ENCODE data around the gene CNNM1. TPM values are rescaled to one million over a fixed set of nuclear protein-coding genes. Genes with fewer than 3 reads are reported as not detected.

CNNM1 gene
- polyA plus RNA-seq, 1 experiment: 1.3 TPM

DNA sequence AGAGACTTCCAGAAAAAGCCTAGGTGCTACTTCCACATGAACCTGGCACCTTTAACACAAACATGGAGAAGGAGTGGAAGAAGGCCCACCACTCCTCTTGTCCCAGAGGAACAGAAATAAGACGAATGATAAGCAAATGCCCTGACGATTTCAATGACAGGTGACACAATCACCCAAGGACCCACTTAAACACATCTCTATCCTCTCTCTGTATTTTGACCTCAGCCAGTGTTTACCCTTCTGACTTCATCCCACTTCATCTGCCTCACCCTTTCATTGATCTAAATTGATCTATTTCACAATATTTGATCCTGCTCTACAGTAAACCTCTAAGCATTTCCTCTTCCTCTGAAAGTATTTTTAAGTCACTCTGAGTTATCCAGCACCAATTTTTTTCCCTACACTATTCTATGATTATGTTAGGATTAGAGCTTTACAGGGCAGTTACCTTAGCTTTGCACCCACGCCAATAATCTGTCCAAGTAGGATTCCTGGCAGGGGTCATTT, 92.1 kb downstream of the CNNM1 start:
- Histone ChIP-seq H3K4me3 (ENCODE audit: low read depth, low read length) (no peak overlapping the region), H3K36me3 (ENCODE audit: control insufficient read depth, insufficient read depth, low read length) (peaks cover 5% of the 10 kb centered on the region; the same call in 1 of the 2 replicates), H3K27me3 (ENCODE audit: control insufficient read depth, insufficient read depth, low read length) (no peaks in the 10 kb centered on the region)
- ChIA-PET POLR2A (no interaction called here), CTCF (no interaction called here)
- no peak for DNase-seq (ENCODE audit: low read depth)
- TF ChIP-seq, protein P1, sequence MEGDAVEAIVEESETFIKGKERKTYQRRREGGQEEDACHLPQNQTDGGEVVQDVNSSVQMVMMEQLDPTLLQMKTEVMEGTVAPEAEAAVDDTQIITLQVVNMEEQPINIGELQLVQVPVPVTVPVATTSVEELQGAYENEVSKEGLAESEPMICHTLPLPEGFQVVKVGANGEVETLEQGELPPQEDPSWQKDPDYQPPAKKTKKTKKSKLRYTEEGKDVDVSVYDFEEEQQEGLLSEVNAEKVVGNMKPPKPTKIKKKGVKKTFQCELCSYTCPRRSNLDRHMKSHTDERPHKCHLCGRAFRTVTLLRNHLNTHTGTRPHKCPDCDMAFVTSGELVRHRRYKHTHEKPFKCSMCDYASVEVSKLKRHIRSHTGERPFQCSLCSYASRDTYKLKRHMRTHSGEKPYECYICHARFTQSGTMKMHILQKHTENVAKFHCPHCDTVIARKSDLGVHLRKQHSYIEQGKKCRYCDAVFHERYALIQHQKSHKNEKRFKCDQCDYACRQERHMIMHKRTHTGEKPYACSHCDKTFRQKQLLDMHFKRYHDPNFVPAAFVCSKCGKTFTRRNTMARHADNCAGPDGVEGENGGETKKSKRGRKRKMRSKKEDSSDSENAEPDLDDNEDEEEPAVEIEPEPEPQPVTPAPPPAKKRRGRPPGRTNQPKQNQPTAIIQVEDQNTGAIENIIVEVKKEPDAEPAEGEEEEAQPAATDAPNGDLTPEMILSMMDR (IDR thresholded peaks at IDR 0.05; ENCODE audit: insufficient read depth, low read depth, low read length): no peak

DNA sequence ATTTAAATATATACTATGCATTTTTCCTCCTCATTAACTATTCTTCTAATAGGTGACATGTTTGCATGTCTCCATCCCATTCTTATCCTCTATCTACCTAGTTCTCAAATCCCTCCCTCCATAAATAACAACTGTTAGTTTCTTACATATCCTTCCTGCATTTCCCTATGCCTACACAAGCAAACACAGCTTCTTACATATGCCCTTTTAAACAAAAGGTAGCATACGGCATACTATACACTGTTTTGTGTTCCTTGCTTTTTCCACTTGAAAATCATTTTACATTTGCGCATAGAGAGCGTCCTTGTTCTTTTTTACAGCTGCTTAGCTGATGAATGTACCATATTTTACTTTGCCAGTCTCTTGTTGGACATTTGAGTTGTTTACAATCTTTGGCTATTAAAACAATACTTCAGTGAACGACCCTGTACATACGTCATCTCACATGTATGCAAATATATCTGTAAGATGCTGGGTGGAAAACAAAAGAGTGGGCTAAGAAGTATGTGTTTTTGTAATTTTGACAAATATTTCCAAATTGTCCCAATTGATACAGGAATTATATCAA, 93.5 kb downstream of the CNNM1 start:
- Histone ChIP-seq H3K4me3 (ENCODE audit: low read depth, low read length) (no peak overlapping the region), H3K27me3 (ENCODE audit: control insufficient read depth, insufficient read depth, low read length) (no peaks in the 10 kb centered on the region), H3K36me3 (ENCODE audit: control insufficient read depth, insufficient read depth, low read length) (peaks cover 5% of the 10 kb centered on the region; the same call in 1 of the 2 replicates)
- TF ChIP-seq, protein P1 (IDR thresholded peaks at IDR 0.05; ENCODE audit: insufficient read depth, low read depth, low read length): no peak
- no peak for DNase-seq (ENCODE audit: low read depth)
- ChIA-PET POLR2A (no interaction called here), CTCF (interaction anchor here (0.7 kb wide), 1 partner anchor 57 kb away, joined by 3 read pairs; no protein-coding TSS in a partner anchor)

DNA sequence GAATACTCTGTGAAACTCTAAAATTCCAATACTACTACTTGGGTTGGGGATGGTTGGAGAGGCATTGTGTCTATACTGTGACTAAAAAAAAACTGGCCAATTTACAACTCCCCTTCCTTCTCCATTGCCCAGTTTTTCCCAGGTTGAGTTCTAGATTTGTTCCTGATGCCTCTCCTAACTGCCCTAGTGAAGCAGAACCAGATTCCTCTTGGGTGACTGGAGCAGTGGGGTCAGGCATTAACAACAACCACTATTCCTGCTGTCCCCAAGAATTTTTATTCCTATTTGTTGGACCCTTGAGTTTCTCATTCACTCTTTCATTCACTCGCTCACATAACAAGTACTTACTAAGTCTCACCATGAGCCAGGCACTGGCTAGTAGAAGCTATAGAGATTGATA, 95.5 kb downstream of the CNNM1 start:
- Histone ChIP-seq H3K36me3 (ENCODE audit: control insufficient read depth, insufficient read depth, low read length) (peaks cover 3% of the 10 kb centered on the region; the same call in 1 of the 2 replicates), H3K27me3 (ENCODE audit: control insufficient read depth, insufficient read depth, low read length) (no peaks in the 10 kb centered on the region), H3K4me3 (ENCODE audit: low read depth, low read length) (no peak overlapping the region)
- TF ChIP-seq, protein P1 (IDR thresholded peaks at IDR 0.05; ENCODE audit: insufficient read depth, low read depth, low read length): no peak
- CTCF ChIA-PET: interaction anchor here (1.1 kb wide), 1 partner anchor 13 kb away, joined by 3 read pairs; no protein-coding TSS in a partner anchor
- no peak for DNase-seq (ENCODE audit: low read depth)
- POLR2A ChIA-PET: no interaction called here

DNA sequence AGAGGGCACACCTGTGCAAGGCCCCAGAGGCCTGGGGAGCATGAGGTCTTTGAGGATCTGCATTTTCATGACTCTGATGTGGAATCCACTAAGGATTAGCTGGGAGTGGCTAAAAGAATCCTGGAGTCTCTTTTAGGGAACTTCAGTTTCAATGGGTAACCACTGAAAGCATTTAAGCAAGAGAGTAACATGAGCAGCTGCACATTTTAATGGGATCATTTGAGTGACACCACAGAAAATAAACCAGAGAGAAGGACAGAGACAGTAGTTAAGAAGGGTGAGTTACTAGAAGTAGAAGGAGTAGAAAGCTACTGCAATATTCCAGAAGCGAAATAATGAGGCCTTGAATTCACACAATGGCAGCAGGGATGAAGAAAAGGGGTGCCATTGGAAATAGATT, 96.0 kb downstream of the CNNM1 start:
- H3K4me3 ChIP-seq (ENCODE audit: low read depth, low read length): no peak overlapping the region
- no peaks in the 10 kb centered on the region for H3K27me3 ChIP-seq (ENCODE audit: control insufficient read depth, insufficient read depth, low read length)
- CTCF ChIA-PET: no interaction called here
- TF ChIP-seq, protein P1 (IDR thresholded peaks at IDR 0.05; ENCODE audit: insufficient read depth, low read depth, low read length): no peak
- H3K36me3 ChIP-seq (ENCODE audit: control insufficient read depth, insufficient read depth, low read length): peaks cover 3% of the 10 kb centered on the region; the same call in 1 of the 2 replicates
- POLR2A ChIA-PET: no interaction called here
- DNase-seq (ENCODE audit: low read depth): no peak

DNA sequence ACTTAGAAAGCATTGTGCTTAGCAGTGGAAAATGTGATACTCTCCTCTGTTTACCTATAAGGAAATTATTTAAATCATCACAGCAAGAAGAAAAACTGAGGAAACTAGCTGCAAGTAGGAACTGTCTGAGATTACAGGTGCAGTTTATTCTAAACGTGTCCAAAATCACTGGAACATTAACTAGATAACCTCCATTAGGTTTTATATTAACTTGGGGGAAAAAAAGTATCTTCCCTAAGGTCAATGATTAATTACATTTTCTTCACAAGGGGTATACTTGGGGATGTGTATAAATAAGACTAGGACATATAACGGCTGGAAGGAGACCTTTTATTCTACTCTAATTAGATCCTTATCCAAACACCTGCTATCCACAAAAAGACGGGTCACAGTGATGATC, 97.5 kb downstream of the CNNM1 start:
- Histone ChIP-seq H3K4me3 (ENCODE audit: low read depth, low read length) (no peak overlapping the region), H3K36me3 (ENCODE audit: control insufficient read depth, insufficient read depth, low read length) (peaks cover 3% of the 10 kb centered on the region; the same call in 1 of the 2 replicates), H3K27me3 (ENCODE audit: control insufficient read depth, insufficient read depth, low read length) (no peaks in the 10 kb centered on the region)
- CTCF ChIA-PET: interaction anchor here (0.8 to 1.3 kb wide), 2 partner anchors 18 to 21 kb away, joined by 3 read pairs; no protein-coding TSS in a partner anchor
- TF ChIP-seq, protein P1 (IDR thresholded peaks at IDR 0.05; ENCODE audit: insufficient read depth, low read depth, low read length): no peak
- POLR2A ChIA-PET: no interaction called here
- DNase-seq (ENCODE audit: low read depth): no peak
